HepG2 (cell line): ENCODE data around the gene CAGE1. TPM values are rescaled to one million over a fixed set of nuclear protein-coding genes. Genes with fewer than 3 reads are reported as not detected.

ENCODE experiments used
- ARID5B ChIP-seq: IDR thresholded peaks from 2 replicates; pipeline ENCODE4 v1.4.0; 2020; ENCODE audit warnings: mild to moderate bottlenecking, missing genetic modification reagents
- CEBPB ChIP-seq: IDR thresholded peaks from 2 replicates; pipeline ENCODE4 v1.6.1; 2011; ENCODE audit warnings: low read depth, low read length, improper control_type of control experiment, borderline replicate concordance
- CEBPG ChIP-seq: IDR thresholded peaks from 2 replicates; pipeline ENCODE4 v1.6.1; 2016
- ETV6 ChIP-seq: sonication (generic); formaldehyde crosslinking; conservative IDR thresholded peaks from 2 replicates; pipeline ENCODE4 v1.4.0; 2020; ENCODE audit warnings: missing genetic modification reagents
- FLYWCH1 ChIP-seq: sonication (generic); formaldehyde crosslinking; IDR thresholded peaks from 2 replicates; pipeline ENCODE4 v1.8.1; 2023; ENCODE audit warnings: mild to moderate bottlenecking, missing genetic modification reagents
- FOSL2 ChIP-seq: sonication (generic); formaldehyde crosslinking; IDR thresholded peaks from 2 replicates; pipeline ENCODE4 v1.4.0; 2020; ENCODE audit warnings: missing genetic modification reagents
- HINFP ChIP-seq: sonication (generic); formaldehyde crosslinking; IDR thresholded peaks from 2 replicates; pipeline ENCODE4 v1.4.0; 2020; ENCODE audit warnings: low read depth, mild to moderate bottlenecking, missing genetic modification reagents
- HOXA5 ChIP-seq: sonication (generic); formaldehyde crosslinking; IDR thresholded peaks from 2 replicates; pipeline ENCODE4 v1.4.0; 2020; ENCODE audit warnings: missing genetic modification reagents
- MIER3 ChIP-seq: IDR thresholded peaks from 2 replicates; pipeline ENCODE4 v1.6.1; 2016; ENCODE audit warnings: missing compliant biosample characterization, borderline replicate concordance
- MNT ChIP-seq: fragments of 450-650 bp; IDR thresholded peaks from 2 replicates; pipeline ENCODE4 v1.6.1; 2016
- NR2F6 ChIP-seq, 2 experiments: IDR thresholded peaks; 2 replicates each; pipeline ENCODE4 v1.6.1; 2016; ENCODE audit warnings: antibody characterized with exemption in 1 of 2, mild to moderate bottlenecking in 1 of 2
- PAX8 ChIP-seq: sonication (generic); formaldehyde crosslinking; IDR thresholded peaks from 2 replicates; pipeline ENCODE4 v1.8.0; 2022; ENCODE audit warnings: mild to moderate bottlenecking, missing genetic modification reagents, borderline replicate concordance
- RORA ChIP-seq: sonication (generic); formaldehyde crosslinking; IDR thresholded peaks from 2 replicates; pipeline ENCODE4 v1.5.0; 2020; ENCODE audit warnings: mild to moderate bottlenecking, missing genetic modification reagents, moderate library complexity
- RXRA ChIP-seq: sonication (generic); formaldehyde crosslinking; IDR thresholded peaks from 2 replicates; pipeline ENCODE4 v1.5.1; 2020; ENCODE audit warnings: missing genetic modification reagents
- TEAD2 ChIP-seq: sonication (generic); formaldehyde crosslinking; IDR thresholded peaks from 2 replicates; pipeline ENCODE4 v1.9.0; 2021; ENCODE audit warnings: missing genetic modification reagents
- UBTF ChIP-seq: sonication (generic); formaldehyde crosslinking; IDR thresholded peaks from 2 replicates; pipeline ENCODE4 v1.4.0; 2020; ENCODE audit warnings: mild to moderate bottlenecking, missing genetic modification reagents
- ZNF121 ChIP-seq: sonication (generic); formaldehyde crosslinking; IDR thresholded peaks from 2 replicates; pipeline ENCODE4 v1.5.0; 2020; ENCODE audit warnings: mild to moderate bottlenecking, missing genetic modification reagents
- ZNF264 ChIP-seq: sonication (generic); formaldehyde crosslinking; IDR thresholded peaks from 2 replicates; pipeline ENCODE4 v1.4.0; 2020; ENCODE audit warnings: missing genetic modification reagents
- ZNF558 ChIP-seq: sonication (generic); formaldehyde crosslinking; IDR thresholded peaks from 2 replicates; pipeline ENCODE4 v1.9.0; 2022; ENCODE audit warnings: mild to moderate bottlenecking, missing genetic modification reagents, borderline replicate concordance
- polyA plus RNA-seq, 8 experiments: library from polyadenylated mRNA; depleted of rRNA in 3 of 8; stranded (reverse) in 7 of 8; unstranded in 1 of 8; fragments of >200 nt; fragmentation: Illumina TruSeq in 4 of 8; extraction: Trizol in 4 of 8; gene quantifications; 2 replicates each; pipeline versions ENCODE4 v1.2.1 to v1.2.3, GENCODE V29; 2011 to 2016; ENCODE audit warnings: low read depth in 4 of 8, missing spikeins in 1 of 8, mixed read lengths in 1 of 8; ENCODE audit not compliant: insufficient read depth in 1 of 8
- total RNA-seq, 5 experiments: library from RNA; depleted of rRNA; stranded (reverse); fragments of >200 nt; fragmentation: Illumina TruSeq; extraction: Trizol; gene quantifications; 2 replicates each; pipeline ENCODE4 v1.2.3, GENCODE V29; 2016; ENCODE audit warnings: low read depth in 1 of 5

CAGE1 gene
- total and polyA plus RNA-seq, 2 of the 13 experiments (the other 11 are each of a cell fraction or from before 2014, with no cell fraction given) = 0.03 to 0.15 TPM

- TF ChIP-seq ARID5B = no peak; the same call in 1 of the 2 replicates
- TF ChIP-seq ZNF264 (CRISPR knock-in tag) = 0 out of 2 replicates have a peak, but pooled peaks have one; percentile 33
- TF ChIP-seq RORA (CRISPR knock-in tag) = no peak
- TF ChIP-seq ZNF558 (CRISPR knock-in tag) = no peak
- no peak for TF ChIP-seq TEAD2
- no peak for TF ChIP-seq FLYWCH1
- TF ChIP-seq RXRA = 0 out of 2 replicates have a peak, but pooled peaks have one; percentile 17
- no peak for TF ChIP-seq CEBPG (CRISPR knock-in tag)
- TF ChIP-seq ETV6 (CRISPR knock-in tag) = no peak
- peak; percentile 14; the same call in 1 of the 2 replicates for TF ChIP-seq FOSL2 (CRISPR knock-in tag)
- TF ChIP-seq NR2F6 (IDR thresholded peaks at IDR 0.05) = peak; percentile 54
- TF ChIP-seq NR2F6 (CRISPR knock-in tag; IDR thresholded peaks at IDR 0.05) = peak; percentile 50
- TF ChIP-seq PAX8 = no peak
- no peak for TF ChIP-seq CEBPB
- no peak for TF ChIP-seq HOXA5 (CRISPR knock-in tag)
- no peak for TF ChIP-seq MNT
- TF ChIP-seq ZNF121 (CRISPR knock-in tag) = no peak
- TF ChIP-seq MIER3 (CRISPR knock-in tag) = 0 out of 2 replicates have a peak, but pooled peaks have one; percentile 35
- no peak for TF ChIP-seq UBTF (CRISPR knock-in tag)
- peak; percentile 75; the same call in 1 of the 2 replicates for TF ChIP-seq HINFP (CRISPR knock-in tag)
Observed at GRCh38 chr6:7426447-7427169, 37.1 kb upstream of the CAGE1 start (continued).
